Lung (tissue), 12 donors: ENCODE measurements around the gene ARSG. TPM values are rescaled to one million over a fixed set of nuclear protein-coding genes. Genes with fewer than 3 reads are reported as not detected.

ENCODE experiments used
- ATAC-seq: fragments of 200-7000 bp; cut with Tn5 transposase; one replicate; pipeline ENCODE4 v1.9.1; 2020; ENCODE audit warnings: moderate number of reproducible peaks; ENCODE audit not compliant: insufficient read depth, low FRiP score
- DNase-seq, 3 donors: peaks; one replicate each; pipeline ENCODE4 v3.0.0-alpha.2; 2013 to 2017
- H3K27ac ChIP-seq, 2 donors: one replicate each; pipeline ENCODE4 v1.5.1; 2013; ENCODE audit warnings: mild to moderate bottlenecking in 2 of 2, moderate library complexity in 2 of 2, control low read depth in 1 of 2, inconsistent platforms in 1 of 2, low read depth in 1 of 2, low read length in 1 of 2
- H3K27me3 ChIP-seq, 3 donors: one replicate each; pipeline ENCODE4 v1.5.1; 2013; ENCODE audit warnings: low read length in 2 of 3; ENCODE audit not compliant: control insufficient read depth in 3 of 3, insufficient read depth in 3 of 3
- H3K36me3 ChIP-seq, 4 donors: one replicate each; pipeline ENCODE4 v1.5.1; 2013; ENCODE audit warnings: low read length in 4 of 4, mild to moderate bottlenecking in 1 of 4, moderate library complexity in 1 of 4; ENCODE audit not compliant: control insufficient read depth in 4 of 4, insufficient read depth in 4 of 4
- H3K4me1 ChIP-seq, 5 donors: one replicate each; pipeline ENCODE4 v1.5.1; 2013; ENCODE audit warnings: low read length in 5 of 5, mild to moderate bottlenecking in 2 of 5, moderate library complexity in 1 of 5; ENCODE audit not compliant: control insufficient read depth in 5 of 5, insufficient read depth in 5 of 5
- H3K4me3 ChIP-seq: one replicate; pipeline ENCODE4 v1.5.1; 2013; ENCODE audit warnings: mild to moderate bottlenecking, control low read depth, moderate library complexity
- H3K9ac ChIP-seq, 2 donors: one replicate each; pipeline ENCODE4 v1.5.1; 2013; ENCODE audit warnings: low read length in 2 of 2, control low read depth in 1 of 2; ENCODE audit not compliant: insufficient read depth in 1 of 2
- H3K9me3 ChIP-seq, 4 donors: one replicate each; pipeline ENCODE4 v1.5.1; 2013; ENCODE audit warnings: low read length in 3 of 4, mild to moderate bottlenecking in 1 of 4, moderate library complexity in 1 of 4; ENCODE audit not compliant: control insufficient read depth in 4 of 4, insufficient read depth in 3 of 4
- CTCF ChIP-seq: IDR thresholded peaks from 2 replicates; pipeline ENCODE4 v1.5.1; 2012; ENCODE audit warnings: mild to moderate bottlenecking; ENCODE audit errors: control extremely low read depth, extremely low read depth
- WGBS, 2 donors: extraction: QIAGEN DNeasy Blood & Tissue Kit; methylation state at CpG; one replicate each; pipeline ENCODE4 v1.1.7; 2013; 5-methylcytosine and 5-hydroxymethylcytosine counted together
- polyA plus RNA-seq, 2 donors: library from polyadenylated mRNA; stranded (reverse); fragments of 200-250 nt; gene quantifications; one replicate each; pipeline ENCODE4 v1.2.1, GENCODE V29; 2013
- total RNA-seq, 2 donors: library from RNA; depleted of rRNA in 1 of 2; stranded (reverse); fragments of >200 nt in 1 of 2; gene quantifications; one replicate each; pipeline ENCODE4 v1.2.1, GENCODE V29; 2014 to 2021
- donor health status: control.
- donor health status: control.
- donor health status: Bipolar disorder and iron deficiency.
- donor health status: healthy.
- donor health status: DM: yes; HTN: yes; CAD: no.

ARSG gene
- total and polyA plus RNA-seq, 4 donors: 1.5 to 9.3 (median 4.3) TPM

- Histone ChIP-seq H3K4me1 (peaks cover 0 to 10% (median 3%) of the 10 kb centered on the region in 5 donors), H3K27ac (no peak overlapping the region), H3K4me3 (no peak overlapping the region), H3K27me3 (no peaks in the 10 kb centered on the region), H3K9ac (no peak overlapping the region), H3K9me3 (no peaks in the 10 kb centered on the region), H3K36me3 (peaks cover 6 to 35% (median 17%) of the 10 kb centered on the region in 4 donors)
- TF ChIP-seq CTCF: no peak
- ATAC-seq (no peak), DNase-seq (no peak)
- WGBS, 2 donors: 94 to 96% methylated on average over 14 of the region's 14 CpGs
These were observed 159.5 kb downstream of the ARSG start for GRCh38 chr17:68450801-68451200.

- Histone ChIP-seq H3K9me3 (no peaks in the 10 kb centered on the region), H3K27me3 (no peaks in the 10 kb centered on the region), H3K36me3 (peaks cover 6 to 29% (median 17%) of the 10 kb centered on the region in 4 donors), H3K9ac (no peak overlapping the region), H3K4me3 (no peak overlapping the region), H3K4me1 (peaks cover 2 to 17% (median 8%) of the 10 kb centered on the region in 5 donors), H3K27ac (no peak overlapping the region)
- DNase-seq (no peak), ATAC-seq (no peak)
- no peak for TF ChIP-seq CTCF
- 58 to 62% methylated on average over 5 of the region's 5 CpGs for WGBS, 2 donors
These were observed 160.5 kb downstream of the ARSG start for GRCh38 chr17:68451670-68452354.

- Histone ChIP-seq H3K9me3 (no peaks in the 10 kb centered on the region), H3K4me3 (no peak overlapping the region), H3K27me3 (no peaks in the 10 kb centered on the region), H3K9ac (no peak overlapping the region), H3K4me1 (peaks cover 2 to 18% (median 8%) of the 10 kb centered on the region in 5 donors), H3K36me3 (peaks cover 6 to 27% (median 16%) of the 10 kb centered on the region in 4 donors), H3K27ac (no peak overlapping the region)
- DNase-seq (peak in 1 of 3 donors; percentile 41), ATAC-seq (no peak)
- 62 to 69% methylated on average over 6 of the region's 6 CpGs for WGBS, 2 donors
- TF ChIP-seq CTCF: no peak
These were observed 161.5 kb downstream of the ARSG start for GRCh38 chr17:68452724-68453290.
